ENCODE data around the gene TAMALIN. TPM values are rescaled to one million over a fixed set of nuclear protein-coding genes. Genes with fewer than 3 reads are reported as not detected.

TAMALIN gene
- total RNA-seq, 2 experiments from 2014 or later, result 5.7 to 6.9 TPM

- POLR2A ChIA-PET, result no interaction called here
- CTCF ChIA-PET, result interaction anchor here (0.9 to 12.4 kb wide), 11 partner anchors 9 to 99 kb away, joined by 3 to 225 read pairs (median 5); partner anchors contain the start of genes ATG101 and TAMALIN
- Mint-ChIP-seq H3K27me3 (no peaks in the 10 kb centered on the region), H3K27ac (no peak overlapping the region), H3K4me3 (no peak overlapping the region), H3K4me1 (peaks cover 38% of the 10 kb centered on the region), H3K36me3 (ENCODE audit: low read depth) (no peaks in the 10 kb centered on the region), H3K9me3 (no peaks in the 10 kb centered on the region)
- peak; percentile 75 for DNase-seq
Measured at GRCh38 chr12:52020539-52021336, 14.0 kb downstream of the TAMALIN start.

GRCh38 chr12:52022841-52023181 is 16.1 kb downstream of the TAMALIN start:
- CTCF ChIA-PET, result interaction anchor here (0.6 to 12.4 kb wide), 21 partner anchors 8 to 665 kb away, joined by 3 to 225 read pairs (median 5); partner anchors contain the start of genes ATG101, NR4A1 and TAMALIN
- Mint-ChIP-seq H3K4me1 (peaks cover 46% of the 10 kb centered on the region), H3K4me3 (peak overlapping the region; percentile 84), H3K27me3 (no peaks in the 10 kb centered on the region), H3K27ac (peak overlapping the region; percentile 82), H3K36me3 (ENCODE audit: low read depth) (no peaks in the 10 kb centered on the region), H3K9me3 (no peaks in the 10 kb centered on the region)
- no peak for DNase-seq
- POLR2A ChIA-PET, result interaction anchor here (0.7 kb wide), 1 partner anchor 15 kb away, joined by 3 read pairs; no protein-coding TSS in a partner anchor

- no peaks in the 10 kb centered on the region for H3K27me3 Mint-ChIP-seq
- peak overlapping the region; percentile 99 for H3K27ac Mint-ChIP-seq
- peak; percentile 93 for DNase-seq
- ChIA-PET CTCF (interaction anchor here (0.7 to 12.4 kb wide), 22 partner anchors 9 to 272 kb away, joined by 3 to 225 read pairs (median 5); partner anchors contain the start of genes ATG101 and TAMALIN), POLR2A (interaction anchor here (0.7 kb wide), 1 partner anchor 15 kb away, joined by 3 read pairs; no protein-coding TSS in a partner anchor)
- H3K4me3 Mint-ChIP-seq, result peak overlapping the region; percentile 84
- no peaks in the 10 kb centered on the region for H3K9me3 Mint-ChIP-seq
- H3K36me3 Mint-ChIP-seq (ENCODE audit: low read depth), result no peaks in the 10 kb centered on the region
- H3K4me1 Mint-ChIP-seq, result peaks cover 46% of the 10 kb centered on the region
Measured at GRCh38 chr12:52023182-52023975, 16.6 kb downstream of the TAMALIN start.

GRCh38 chr12:52023976-52024688 is 17.4 kb downstream of the TAMALIN start:
- peaks cover 46% of the 10 kb centered on the region for H3K4me1 Mint-ChIP-seq
- POLR2A ChIA-PET, result no interaction called here

GRCh38 chr12:52024845-52025230 is 18.1 kb downstream of the TAMALIN start:
- Mint-ChIP-seq H3K27ac (peak overlapping the region; percentile 99), H3K4me3 (peak overlapping the region; percentile 84), H3K27me3 (no peaks in the 10 kb centered on the region), H3K36me3 (ENCODE audit: low read depth) (no peaks in the 10 kb centered on the region), H3K9me3 (no peaks in the 10 kb centered on the region), H3K4me1 (peaks cover 46% of the 10 kb centered on the region)
- DNase-seq, result peak; percentile 81
- POLR2A ChIA-PET, result no interaction called here
- CTCF ChIA-PET, result interaction anchor here (0.6 to 12.4 kb wide), 50 partner anchors 8 to 1331 kb away, joined by 3 to 225 read pairs (median 6); partner anchors contain the start of genes ANKRD33, ATG101, NR4A1 and SMIM41

More at GRCh38 chr12:52023976-52024688, 17.4 kb downstream of the TAMALIN start:
- no peaks in the 10 kb centered on the region for H3K27me3 Mint-ChIP-seq
- no peaks in the 10 kb centered on the region for H3K9me3 Mint-ChIP-seq
- peak overlapping the region; percentile 84 for H3K4me3 Mint-ChIP-seq
- H3K36me3 Mint-ChIP-seq (ENCODE audit: low read depth), result no peaks in the 10 kb centered on the region
- peak overlapping the region; percentile 99 for H3K27ac Mint-ChIP-seq
- CTCF ChIA-PET, result interaction anchor here (0.6 to 12.4 kb wide), 34 partner anchors 8 to 1332 kb away, joined by 3 to 225 read pairs (median 7); partner anchors contain the start of genes ANKRD33, ATG101 and TAMALIN
- no peak for DNase-seq

GRCh38 chr12:52026263-52026662 is 19.5 kb downstream of the TAMALIN start:
- Mint-ChIP-seq H3K27ac (peak overlapping the region; percentile 99), H3K4me1 (peaks cover 33% of the 10 kb centered on the region), H3K9me3 (no peaks in the 10 kb centered on the region), H3K4me3 (no peak overlapping the region), H3K36me3 (ENCODE audit: low read depth) (no peaks in the 10 kb centered on the region), H3K27me3 (no peaks in the 10 kb centered on the region)
- ChIA-PET POLR2A (interaction anchor here (0.6 kb wide), 1 partner anchor 913 kb away, joined by 3 read pairs; no protein-coding TSS in a partner anchor), CTCF (interaction anchor here (0.6 to 12.4 kb wide), 30 partner anchors 12 to 979 kb away, joined by 3 to 225 read pairs (median 11); partner anchors contain the start of genes ATG101, NR4A1, SMIM41 and TAMALIN)
- no peak for DNase-seq

- Mint-ChIP-seq H3K4me1 (peaks cover 35% of the 10 kb centered on the region), H3K36me3 (ENCODE audit: low read depth) (no peaks in the 10 kb centered on the region), H3K4me3 (no peak overlapping the region), H3K27me3 (no peaks in the 10 kb centered on the region), H3K27ac (no peak overlapping the region), H3K9me3 (no peaks in the 10 kb centered on the region)
- POLR2A ChIA-PET, result no interaction called here
- no peak for DNase-seq
- CTCF ChIA-PET, result interaction anchor here (0.7 to 12.4 kb wide), 10 partner anchors 14 to 101 kb away, joined by 3 to 225 read pairs (median 18); partner anchors contain the start of genes ATG101, NR4A1 and SMIM41
Measured at GRCh38 chr12:52027085-52027843, 20.5 kb downstream of the TAMALIN start.

GRCh38 chr12:52029685-52030084 is 22.9 kb downstream of the TAMALIN start:
- no peak overlapping the region for H3K4me3 Mint-ChIP-seq
- no peak for DNase-seq
- H3K27ac Mint-ChIP-seq, result no peak overlapping the region
- peaks cover 13% of the 10 kb centered on the region for H3K27me3 Mint-ChIP-seq
- CTCF ChIA-PET, result interaction anchor here (0.6 to 12.4 kb wide), 7 partner anchors 10 to 907 kb away, joined by 3 to 225 read pairs (median 5); partner anchors contain the start of genes ATG101 and NR4A1
- H3K9me3 Mint-ChIP-seq, result no peaks in the 10 kb centered on the region
- H3K36me3 Mint-ChIP-seq (ENCODE audit: low read depth), result no peaks in the 10 kb centered on the region
- H3K4me1 Mint-ChIP-seq, result peaks cover 38% of the 10 kb centered on the region
- POLR2A ChIA-PET, result no interaction called here

- no peaks in the 10 kb centered on the region for H3K36me3 Mint-ChIP-seq (ENCODE audit: low read depth)
- H3K27me3 Mint-ChIP-seq, result peaks cover 29% of the 10 kb centered on the region
- H3K4me3 Mint-ChIP-seq, result peak overlapping the region; percentile 48
- CTCF ChIA-PET, result interaction anchor here (0.6 to 12.4 kb wide), 13 partner anchors 8 to 293 kb away, joined by 3 to 206 read pairs (median 4); partner anchors contain the start of genes ATG101 and NR4A1
- POLR2A ChIA-PET, result interaction anchor here (0.7 kb wide), 1 partner anchor 20 kb away, joined by 3 read pairs; no protein-coding TSS in a partner anchor
- H3K9me3 Mint-ChIP-seq, result no peaks in the 10 kb centered on the region
- H3K4me1 Mint-ChIP-seq, result peaks cover 32% of the 10 kb centered on the region
- no peak for DNase-seq
- H3K27ac Mint-ChIP-seq, result no peak overlapping the region
Measured at GRCh38 chr12:52032446-52032803, 25.7 kb downstream of the TAMALIN start.

- Mint-ChIP-seq H3K36me3 (ENCODE audit: low read depth) (no peaks in the 10 kb centered on the region), H3K4me3 (peak overlapping the region; percentile 58), H3K9me3 (no peaks in the 10 kb centered on the region), H3K27ac (peak overlapping the region; percentile 73), H3K4me1 (peaks cover 32% of the 10 kb centered on the region), H3K27me3 (peaks cover 29% of the 10 kb centered on the region)
- POLR2A ChIA-PET, result interaction anchor here (0.7 kb wide), 1 partner anchor 21 kb away, joined by 3 read pairs; no protein-coding TSS in a partner anchor
- CTCF ChIA-PET, result interaction anchor here (0.6 to 12.4 kb wide), 12 partner anchors 7 to 292 kb away, joined by 3 to 206 read pairs (median 4); partner anchors contain the start of genes ATG101 and NR4A1
- DNase-seq, result peak; percentile 93
Measured at GRCh38 chr12:52032804-52033445, 26.2 kb downstream of the TAMALIN start.
